ENCODE results near the gene TMEM200B.
"Not testable (repeated sequence)": the region's sequence is repeated elsewhere in the genome, so short reads cannot be mapped to it uniquely, and the experiment has no call there.

The TMEM200B gene

DNA sequence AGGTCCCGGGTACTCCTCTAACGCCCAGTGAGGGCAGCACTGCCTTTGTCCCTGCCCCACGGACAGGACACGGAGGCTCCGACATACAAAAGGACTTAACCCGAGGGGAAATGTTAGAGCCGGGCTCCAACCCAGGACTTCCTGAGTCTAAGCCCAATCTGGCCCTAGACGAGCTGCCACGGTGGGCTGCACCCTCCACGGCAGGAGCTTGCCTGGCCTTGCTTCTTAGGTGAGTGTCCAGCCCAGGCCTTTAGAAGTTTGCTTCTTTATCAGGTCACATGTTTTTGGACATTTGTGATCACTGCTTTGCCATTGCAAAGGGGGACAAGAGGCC is 11.0 kb upstream of the TMEM200B start:
- DNase-seq (ENCODE audit: low read depth in 2 of 2) = no peak

DNA sequence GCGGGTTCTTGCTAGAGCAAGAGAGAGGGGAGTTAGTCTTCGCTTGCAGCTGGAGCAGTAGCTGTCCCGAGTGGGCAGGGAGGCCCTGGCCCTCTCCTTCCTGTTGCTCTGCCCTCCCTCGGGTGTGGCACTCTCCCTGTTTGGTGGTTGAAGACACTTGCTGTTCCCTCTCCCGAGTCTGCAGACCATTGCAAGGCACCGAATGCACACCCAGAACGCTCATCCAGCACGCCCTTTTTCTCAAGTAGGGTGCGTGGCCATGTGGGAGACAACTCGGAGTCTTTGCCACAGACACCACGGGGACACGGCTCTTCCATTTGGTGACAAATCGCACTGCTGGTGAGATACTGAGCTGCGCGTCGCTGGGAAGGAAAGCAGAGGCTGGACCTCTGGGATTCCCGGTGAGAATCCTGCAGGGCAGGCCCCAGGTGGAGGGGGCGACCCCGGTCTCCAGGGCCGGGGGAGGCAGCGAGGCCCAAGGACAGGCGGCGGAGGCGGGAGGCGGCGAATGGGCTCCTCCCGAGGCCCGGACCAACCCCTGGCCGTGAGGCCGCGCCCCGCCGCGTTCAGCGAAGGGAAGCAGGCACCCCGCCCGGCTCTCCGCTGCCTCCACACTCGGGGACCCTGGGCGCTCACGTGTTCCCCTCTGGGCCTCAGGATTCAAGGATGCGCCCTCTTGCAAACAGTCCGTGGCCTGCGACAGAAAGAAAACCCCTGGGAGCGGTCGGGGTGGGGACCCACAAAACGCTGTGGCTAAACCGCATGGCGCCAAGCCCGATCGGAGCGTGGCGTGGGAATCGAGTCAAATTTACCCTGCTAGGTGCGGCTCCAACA is 10.4 kb upstream of the TMEM200B start:
- DNase-seq (ENCODE audit: low read depth in 2 of 2) = no peak

DNA sequence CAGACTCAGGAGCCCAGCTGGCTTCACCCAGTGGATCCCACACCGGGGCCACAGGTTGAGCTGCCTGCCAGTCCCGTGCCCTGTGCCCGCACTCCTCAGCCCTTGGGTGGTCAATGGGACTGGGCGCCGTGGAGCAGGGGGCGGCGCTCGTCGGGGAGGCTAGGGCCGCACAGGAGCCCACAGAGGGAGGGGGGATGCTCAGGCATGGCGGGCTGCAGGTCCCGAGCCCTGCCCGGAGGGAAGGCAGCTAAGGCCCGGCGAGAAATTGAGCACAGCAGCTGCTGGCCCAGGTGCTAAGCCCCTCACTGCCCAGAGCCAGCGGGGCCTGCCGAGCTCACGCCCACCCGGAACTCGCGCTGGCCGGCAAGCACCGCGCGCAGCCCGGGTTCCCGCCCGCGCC is 7.4 kb upstream of the TMEM200B start:
- not testable (repeated sequence) for DNase-seq (ENCODE audit: low read depth in 2 of 2)

- no peak for DNase-seq (ENCODE audit: low read depth in 2 of 2)
Measured at GRCh38 chr1:29129916-29130315, 6.2 kb upstream of the TMEM200B start.

GRCh38 chr1:29128739-29129138 is 5.0 kb upstream of the TMEM200B start:
- no peak for DNase-seq (ENCODE audit: low read depth in 2 of 2)

- DNase-seq (ENCODE audit: low read depth in 2 of 2) = no peak
Measured at GRCh38 chr1:29126198-29126597, 2.5 kb upstream of the TMEM200B start.

DNA sequence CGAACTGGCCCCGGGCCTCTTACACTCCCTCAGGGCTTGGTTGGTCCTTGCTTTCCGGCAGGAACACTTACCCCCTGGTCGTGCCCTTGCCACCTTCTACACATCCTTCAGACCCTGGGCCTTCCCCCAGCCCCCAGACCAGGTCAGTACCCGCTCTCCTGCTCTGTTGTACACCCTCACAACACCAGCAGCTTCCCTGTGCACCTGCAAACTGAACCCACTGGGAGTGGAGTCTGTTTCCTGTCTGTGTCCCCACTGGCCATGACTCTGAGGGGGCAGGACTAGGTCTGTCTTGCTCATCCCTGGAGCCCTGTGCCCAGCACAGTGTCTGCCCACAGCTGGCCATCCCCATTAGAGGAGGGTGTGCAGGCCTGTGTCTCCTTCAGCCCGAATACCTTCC is 2.1 kb upstream of the TMEM200B start:
- no peak for DNase-seq (ENCODE audit: low read depth in 2 of 2)

- DNase-seq (ENCODE audit: low read depth in 2 of 2) = no peak
Measured at GRCh38 chr1:29125237-29125641, 1.5 kb upstream of the TMEM200B start.

DNA sequence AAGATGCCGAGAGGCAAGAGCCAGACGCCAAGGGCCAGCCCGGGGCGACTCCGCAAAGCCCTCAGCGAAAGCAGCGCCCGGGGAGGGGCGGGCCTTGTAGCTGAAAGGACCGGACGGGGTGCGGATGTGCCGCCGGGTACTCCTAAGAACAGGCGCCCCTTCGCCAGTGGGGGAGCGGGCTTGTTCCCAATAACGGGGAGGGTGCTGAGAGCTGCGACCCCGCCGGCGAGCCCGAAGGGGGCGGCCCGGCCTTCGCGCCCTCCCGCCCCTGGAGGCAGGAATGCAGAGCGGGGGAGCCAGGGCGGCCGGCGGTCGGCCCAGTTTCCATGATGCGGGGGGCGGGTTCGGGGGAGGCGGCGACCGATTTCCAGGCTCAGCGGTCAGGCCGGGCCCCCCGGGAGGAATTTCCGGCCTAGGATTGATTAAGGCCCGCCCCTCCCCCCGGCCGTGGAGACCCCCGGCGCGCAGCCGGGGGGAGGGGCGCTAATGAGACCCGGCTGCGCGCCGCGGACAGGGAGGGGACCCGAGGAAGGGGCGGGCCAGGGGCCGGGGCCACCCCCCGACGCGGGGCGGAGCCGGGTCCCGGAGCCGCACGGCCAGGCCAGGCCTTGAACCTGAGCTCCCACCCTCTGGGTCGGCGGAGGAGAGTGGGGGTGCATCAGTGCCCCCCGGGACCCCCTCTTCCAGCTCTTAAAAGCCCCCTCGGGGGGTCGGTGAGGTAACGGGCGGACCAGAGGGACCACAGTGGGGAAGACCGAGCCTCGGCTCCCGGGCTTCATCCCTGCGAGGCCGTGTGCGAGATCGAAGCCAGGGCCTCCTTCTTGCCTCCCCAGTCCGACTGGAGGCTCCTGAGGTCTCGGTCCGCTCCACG is 898 bp upstream of the TMEM200B start:
- DNase-seq (ENCODE audit: low read depth in 2 of 2) = peak; percentile 53 to 55

DNA sequence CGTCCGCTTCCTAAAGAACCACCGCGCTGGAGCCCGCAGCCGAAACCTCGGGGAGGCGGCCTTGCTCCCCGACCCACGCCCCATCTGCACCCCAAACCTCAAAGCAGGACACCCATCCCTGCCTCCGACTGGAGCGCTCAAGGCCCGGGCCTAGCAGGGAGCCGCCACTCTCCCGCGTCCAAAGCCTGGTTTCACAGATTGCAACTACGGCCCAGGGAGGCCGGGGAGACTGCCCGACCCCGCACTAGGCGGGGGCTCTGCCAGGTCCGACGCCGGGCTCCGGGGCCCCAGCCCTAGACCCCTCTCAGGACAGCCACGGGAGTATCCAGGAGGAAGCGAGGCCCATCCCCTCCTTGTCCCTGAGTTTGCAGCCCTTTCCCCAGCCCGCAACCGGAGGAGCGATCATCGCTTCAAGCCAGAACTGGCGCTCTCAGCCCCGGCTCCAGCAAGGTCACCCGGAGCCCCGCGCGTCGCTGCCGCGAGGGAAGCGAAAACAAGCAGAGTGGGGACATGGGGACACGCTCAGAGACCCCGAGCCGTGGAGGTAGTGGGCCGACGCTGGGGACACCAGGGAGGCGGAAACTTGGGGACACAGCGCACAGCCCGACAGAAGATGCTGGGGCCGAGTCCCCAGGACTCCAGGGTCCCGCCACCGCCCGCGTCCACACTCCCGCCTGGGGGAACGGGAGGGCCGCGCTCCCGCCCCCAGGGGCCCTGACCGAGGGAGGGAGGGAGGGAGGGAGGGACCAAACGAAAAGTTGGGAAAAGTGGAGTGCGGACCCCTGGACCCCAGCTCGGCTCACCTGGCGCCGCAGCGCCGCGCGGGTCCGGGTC is 433 bp downstream of the TMEM200B start:
- no peak for DNase-seq (ENCODE audit: low read depth in 2 of 2)

GRCh38 chr1:29122682-29123052 is 1.0 kb downstream of the TMEM200B start:
- no peak for DNase-seq (ENCODE audit: low read depth in 2 of 2)

DNA sequence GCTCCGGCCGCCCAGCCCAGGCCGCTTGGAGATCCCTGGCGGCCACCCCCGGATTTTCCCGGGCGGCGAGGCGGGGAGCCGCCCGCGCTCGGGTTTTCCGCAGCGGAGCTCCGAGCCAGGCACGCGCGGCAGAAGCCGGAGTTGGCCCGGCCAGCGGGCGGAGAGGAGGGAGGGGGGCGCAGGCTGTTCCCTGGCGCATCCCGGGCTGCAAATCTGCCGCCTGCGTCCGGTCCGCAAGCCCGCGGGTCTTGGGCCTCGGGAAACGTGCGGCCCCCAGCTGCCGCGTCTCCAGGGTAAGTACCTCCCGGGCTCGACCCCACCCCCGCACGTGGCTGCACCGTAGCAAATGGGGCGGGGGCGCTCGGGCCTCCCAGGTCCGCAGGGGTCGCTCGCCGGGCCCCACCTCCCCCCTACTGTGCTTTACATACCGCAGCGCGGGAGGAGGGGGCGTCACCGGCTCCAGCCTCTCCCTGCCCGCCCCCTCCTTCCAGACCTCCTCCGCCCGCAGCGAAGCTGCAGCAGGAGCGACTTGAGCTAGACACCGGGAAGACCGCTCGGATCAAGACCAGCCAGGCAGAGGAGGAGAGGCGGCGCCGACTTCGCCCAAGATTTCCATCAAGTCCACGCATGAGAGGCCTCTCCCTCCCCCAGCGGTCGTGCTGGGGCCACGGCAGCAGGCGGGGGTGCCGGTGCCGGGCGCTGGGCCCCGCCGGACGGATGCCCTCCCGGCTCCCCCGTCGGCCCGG is 1.6 kb downstream of the TMEM200B start:
- DNase-seq (ENCODE audit: low read depth in 2 of 2) = no peak

GRCh38 chr1:29121516-29121935 is 2.2 kb downstream of the TMEM200B start:
- no peak for DNase-seq (ENCODE audit: low read depth in 2 of 2)

DNA sequence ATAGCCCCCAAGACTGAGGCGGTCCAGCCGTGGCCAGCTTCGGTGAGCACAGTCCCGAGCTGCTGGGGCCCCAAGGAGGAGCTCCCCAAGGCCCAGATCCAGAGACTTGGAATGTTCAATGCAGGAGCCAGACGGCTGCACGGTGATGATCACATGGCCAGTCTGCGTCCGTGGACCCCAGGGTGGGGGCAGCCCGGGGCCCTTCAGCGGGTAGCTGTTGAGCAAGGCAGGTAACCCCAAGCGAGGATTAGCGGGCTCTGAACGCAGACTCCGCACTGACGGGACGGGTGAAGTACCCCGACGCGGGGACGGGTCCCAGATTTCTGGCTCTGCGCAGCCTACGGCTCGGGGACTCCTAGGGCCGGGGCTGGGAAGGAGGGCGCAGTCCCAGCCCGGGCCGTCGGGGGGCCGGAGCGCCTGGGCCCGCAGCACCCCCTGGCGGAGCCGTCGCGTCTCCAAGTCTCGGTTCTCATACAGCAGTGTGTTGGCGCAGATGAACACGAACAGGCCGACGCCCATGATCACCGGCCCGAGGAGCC is 2.7 kb downstream of the TMEM200B start:
- DNase-seq (ENCODE audit: low read depth in 2 of 2) = peak; percentile 52 to 63

DNA sequence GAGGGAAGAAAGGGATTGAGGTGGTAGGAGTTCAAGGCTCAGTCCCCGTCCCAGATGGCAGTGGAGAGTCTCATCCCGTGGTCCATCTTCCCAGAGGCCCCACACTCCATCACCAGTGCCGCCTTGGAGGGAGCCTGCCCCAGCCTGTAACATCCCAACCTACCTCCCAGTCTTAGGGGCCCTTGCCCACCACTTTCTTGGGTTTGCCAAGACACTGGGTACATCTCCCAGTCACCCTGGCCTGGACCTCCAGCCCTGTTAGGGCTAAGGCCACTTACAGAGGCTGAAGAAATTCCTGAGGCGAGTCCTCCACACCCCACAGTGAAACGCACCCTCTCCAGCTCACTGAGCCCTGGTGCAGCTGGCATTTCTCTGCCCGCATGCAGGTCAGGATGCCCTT is 3.3 kb downstream of the TMEM200B start:
- no peak for DNase-seq (ENCODE audit: low read depth in 2 of 2)

GRCh38 chr1:29119121-29119929 is 4.4 kb downstream of the TMEM200B start:
- DNase-seq (ENCODE audit: low read depth in 2 of 2) = no peak

DNA sequence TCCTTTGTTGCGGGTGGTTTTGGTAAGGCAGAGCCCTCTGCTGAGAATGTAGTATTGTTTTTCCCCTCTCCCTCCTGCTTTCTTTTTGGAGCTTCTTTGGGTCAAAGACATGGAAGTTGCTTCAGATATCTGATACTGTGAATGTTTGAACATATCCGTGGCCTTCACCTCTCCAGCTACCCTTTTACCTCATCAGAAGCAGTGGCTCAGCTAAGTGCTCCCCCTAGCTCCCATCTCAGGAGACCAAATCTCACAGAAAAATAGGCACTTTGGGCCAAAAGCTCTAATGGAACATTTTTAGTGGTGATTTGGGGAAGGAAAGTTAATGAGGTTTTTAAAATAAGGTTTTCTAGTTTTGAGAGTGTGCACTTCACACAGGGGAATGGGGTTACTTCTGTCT is 6.3 kb downstream of the TMEM200B start:
- DNase-seq (ENCODE audit: low read depth in 2 of 2) = no peak

DNA sequence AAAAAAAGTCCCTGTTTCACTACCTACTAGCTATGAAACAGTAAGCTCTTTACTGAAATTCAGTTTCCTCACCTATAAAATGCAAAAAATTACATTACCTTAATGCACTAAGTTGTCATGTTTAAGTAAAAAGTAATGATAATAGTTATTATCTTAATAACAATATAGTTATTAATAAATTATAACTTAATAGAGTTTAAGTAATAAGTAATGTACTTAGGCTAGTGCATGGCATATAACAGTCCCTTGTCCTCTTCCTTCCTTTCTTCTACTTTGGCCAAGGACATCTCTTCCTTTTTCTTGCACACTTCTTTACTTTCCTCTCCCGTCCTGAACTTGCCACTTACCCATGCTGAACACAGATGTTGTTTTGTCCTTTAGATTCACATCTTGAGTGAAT is 9.0 kb downstream of the TMEM200B start:
- DNase-seq (ENCODE audit: low read depth in 2 of 2) = no peak

DNA sequence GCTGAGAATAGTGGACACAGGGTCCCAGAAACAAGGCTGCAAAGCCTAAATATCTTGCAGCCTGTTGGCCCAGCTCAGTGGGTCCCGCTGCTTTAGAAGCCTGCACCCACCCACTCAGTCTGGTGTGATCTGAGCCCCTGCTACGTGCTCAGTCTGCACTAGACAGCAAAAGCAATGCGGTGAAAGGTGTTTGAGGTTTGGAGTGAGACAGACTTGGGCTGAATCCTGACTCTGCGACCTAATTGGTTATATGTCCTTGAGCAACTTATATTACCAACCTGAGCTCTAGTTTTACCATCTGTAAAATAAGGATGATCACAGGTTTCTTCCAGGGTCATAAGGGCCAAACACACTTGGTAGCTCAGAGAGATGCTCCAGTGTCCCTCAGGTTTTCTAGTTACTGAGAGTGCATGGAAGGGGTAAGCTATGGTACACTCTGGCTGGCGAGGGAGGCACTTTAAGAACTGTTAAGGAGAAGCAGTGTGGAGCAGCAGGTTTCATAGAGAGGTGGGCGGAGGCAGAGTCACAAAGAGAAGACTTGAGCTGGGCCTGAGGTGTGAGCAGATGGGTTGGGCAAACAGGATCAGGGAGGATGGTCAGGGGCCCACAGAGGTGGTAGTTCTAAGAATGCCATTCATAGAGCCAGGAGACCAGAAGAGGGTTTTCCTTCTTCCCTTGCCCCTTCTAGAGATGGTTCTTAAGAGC is 10.1 kb downstream of the TMEM200B start:
- no peak for DNase-seq (ENCODE audit: low read depth in 2 of 2)

Measured in stimulated activated CD8-positive, alpha-beta memory T cell treated with anti-CD3 and anti-CD28 coated beads, Interleukin-15, amount 100 ng/mL, for 48 hours (primary cell).